DND-41 (cell line): ENCODE data around the gene KAZN.

ENCODE experiments used
- ATAC-seq: fragments of 200-7000 bp; cut with Tn5 transposase; 3 replicates; pipeline ENCODE4 v1.9.1; 2021; ENCODE audit warnings: low read depth; ENCODE audit not compliant: insufficient read depth
- DNase-seq: peaks from one replicate; pipeline ENCODE4 v3.0.0-alpha.2; 2020
- H2AFZ ChIP-seq: 2 replicates; pipeline ENCODE4 v1.6.0; 2012; ENCODE audit warnings: low read depth, low read length
- H3K27ac ChIP-seq: 2 replicates; pipeline ENCODE4 v1.5.1; 2012; ENCODE audit warnings: low read length, inconsistent platforms
- H3K27me3 ChIP-seq: fragments of 200-600 bp; sonication (generic); 2 replicates; pipeline ENCODE4 v1.6.0; 2012; ENCODE audit warnings: low read length, mild to moderate bottlenecking, inconsistent platforms; ENCODE audit not compliant: insufficient read depth, poor library complexity
- H3K36me3 ChIP-seq: 2 replicates; pipeline ENCODE4 v1.5.1; 2012; ENCODE audit warnings: low read length, inconsistent platforms; ENCODE audit not compliant: insufficient read depth
- H3K4me1 ChIP-seq: 2 replicates; pipeline ENCODE4 v1.5.1; 2012; ENCODE audit warnings: mild to moderate bottlenecking, low read length; ENCODE audit not compliant: insufficient read depth
- H3K4me2 ChIP-seq: 2 replicates; pipeline ENCODE4 v1.6.0; 2012; ENCODE audit warnings: mild to moderate bottlenecking, moderate library complexity, low read length, inconsistent platforms; ENCODE audit not compliant: insufficient read depth
- H3K4me3 ChIP-seq, 2 experiments: fragments of 200-600 bp in 1 of 2; shearing (Covaris generic) in 1 of 2; 2 replicates each; pipeline ENCODE4 v1.5.1; 2012 to 2016; ENCODE audit warnings: inconsistent platforms in 2 of 2, low read length in 2 of 2, mild to moderate bottlenecking in 2 of 2, low read depth in 1 of 2, moderate library complexity in 1 of 2
- H3K79me2 ChIP-seq: 2 replicates; pipeline ENCODE4 v1.6.0; 2012; ENCODE audit warnings: low read length, inconsistent platforms; ENCODE audit not compliant: insufficient read depth
- H3K9ac ChIP-seq: 2 replicates; pipeline ENCODE4 v1.6.0; 2012; ENCODE audit warnings: low read depth, mild to moderate bottlenecking, inconsistent platforms, low read length, moderate library complexity
- H3K9me3 ChIP-seq: 2 replicates; pipeline ENCODE4 v1.5.1; 2012; ENCODE audit warnings: low read length, moderate library complexity, mild to moderate bottlenecking, inconsistent platforms; ENCODE audit not compliant: insufficient read depth, severe bottlenecking
- H4K20me1 ChIP-seq: 2 replicates; pipeline ENCODE4 v1.6.0; 2012; ENCODE audit warnings: low read length; ENCODE audit not compliant: insufficient read depth
- EZH2 ChIP-seq: IDR thresholded peaks from 3 replicates; pipeline ENCODE4 v1.6.1; 2012; ENCODE audit warnings: borderline replicate concordance, low read depth, mild to moderate bottlenecking, moderate library complexity, low read length, inconsistent platforms; ENCODE audit not compliant: severe bottlenecking
- TF ChIP-seq, protein P1 (sequence below): IDR thresholded peaks from 2 replicates; pipeline ENCODE4 v1.5.1; 2012; ENCODE audit warnings: borderline replicate concordance, low read length, moderate library complexity, mild to moderate bottlenecking; ENCODE audit not compliant: poor library complexity, severe bottlenecking; ENCODE audit errors: extremely low read depth

The KAZN gene

GRCh38 chr1:14877224-14877623 is 278.7 kb downstream of the KAZN start:
- DNase-seq: no peak
- Histone ChIP-seq H4K20me1 (no peaks in the 10 kb centered on the region), H3K4me2 (no peak overlapping the region), H3K9ac (no peak overlapping the region), H3K4me3 (no peak overlapping the region), H3K27me3 (no peaks in the 10 kb centered on the region), H3K36me3 (no peaks in the 10 kb centered on the region), H3K4me1 (peaks cover 6% of the 10 kb centered on the region), H3K27ac (no peak overlapping the region), H2AFZ (no peak overlapping the region), H3K9me3 (no peaks in the 10 kb centered on the region), H3K79me2 (no peaks in the 10 kb centered on the region)
- TF ChIP-seq, protein P1, sequence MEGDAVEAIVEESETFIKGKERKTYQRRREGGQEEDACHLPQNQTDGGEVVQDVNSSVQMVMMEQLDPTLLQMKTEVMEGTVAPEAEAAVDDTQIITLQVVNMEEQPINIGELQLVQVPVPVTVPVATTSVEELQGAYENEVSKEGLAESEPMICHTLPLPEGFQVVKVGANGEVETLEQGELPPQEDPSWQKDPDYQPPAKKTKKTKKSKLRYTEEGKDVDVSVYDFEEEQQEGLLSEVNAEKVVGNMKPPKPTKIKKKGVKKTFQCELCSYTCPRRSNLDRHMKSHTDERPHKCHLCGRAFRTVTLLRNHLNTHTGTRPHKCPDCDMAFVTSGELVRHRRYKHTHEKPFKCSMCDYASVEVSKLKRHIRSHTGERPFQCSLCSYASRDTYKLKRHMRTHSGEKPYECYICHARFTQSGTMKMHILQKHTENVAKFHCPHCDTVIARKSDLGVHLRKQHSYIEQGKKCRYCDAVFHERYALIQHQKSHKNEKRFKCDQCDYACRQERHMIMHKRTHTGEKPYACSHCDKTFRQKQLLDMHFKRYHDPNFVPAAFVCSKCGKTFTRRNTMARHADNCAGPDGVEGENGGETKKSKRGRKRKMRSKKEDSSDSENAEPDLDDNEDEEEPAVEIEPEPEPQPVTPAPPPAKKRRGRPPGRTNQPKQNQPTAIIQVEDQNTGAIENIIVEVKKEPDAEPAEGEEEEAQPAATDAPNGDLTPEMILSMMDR: no peak
- TF ChIP-seq EZH2: no peak
- no peak for ATAC-seq

- ATAC-seq: no peak
- H3K4me3 ChIP-seq: no peak overlapping the region
- TF ChIP-seq EZH2: no peak
- TF ChIP-seq, protein P1: no peak
- H2AFZ ChIP-seq: no peak overlapping the region
- no peak overlapping the region for H3K27ac ChIP-seq
- no peak overlapping the region for H3K9ac ChIP-seq
- no peak overlapping the region for H3K4me2 ChIP-seq
- no peaks in the 10 kb centered on the region for H3K9me3 ChIP-seq
- H3K79me2 ChIP-seq: no peaks in the 10 kb centered on the region
- no peaks in the 10 kb centered on the region for H4K20me1 ChIP-seq
- H3K27me3 ChIP-seq: no peaks in the 10 kb centered on the region
- DNase-seq: no peak
- no peaks in the 10 kb centered on the region for H3K36me3 ChIP-seq
- peaks cover 9% of the 10 kb centered on the region for H3K4me1 ChIP-seq
Measured at GRCh38 chr1:14878124-14878523, 279.6 kb downstream of the KAZN start.

- ATAC-seq (no peak), DNase-seq (no peak)
- peaks cover 9% of the 10 kb centered on the region for H3K4me1 ChIP-seq
- no peaks in the 10 kb centered on the region for H3K9me3 ChIP-seq
- no peak overlapping the region for H2AFZ ChIP-seq
- no peak for TF ChIP-seq EZH2
- TF ChIP-seq, protein P1: no peak
- no peak overlapping the region for H3K4me3 ChIP-seq
- no peaks in the 10 kb centered on the region for H4K20me1 ChIP-seq
- H3K36me3 ChIP-seq: no peaks in the 10 kb centered on the region
- no peaks in the 10 kb centered on the region for H3K27me3 ChIP-seq
- no peak overlapping the region for H3K9ac ChIP-seq
- no peaks in the 10 kb centered on the region for H3K79me2 ChIP-seq
- no peak overlapping the region for H3K27ac ChIP-seq
- H3K4me2 ChIP-seq: no peak overlapping the region
Measured at GRCh38 chr1:14878951-14879350, 280.5 kb downstream of the KAZN start.
